ENCODE results near the gene PRKACA.
A peak's percentile ranks its signal among the peaks of the same experiment; 100 is the strongest.
"Not testable (repeated sequence)": the region's sequence is repeated elsewhere in the genome, so short reads cannot be mapped to it uniquely, and the experiment has no call there.

The PRKACA gene

DNA sequence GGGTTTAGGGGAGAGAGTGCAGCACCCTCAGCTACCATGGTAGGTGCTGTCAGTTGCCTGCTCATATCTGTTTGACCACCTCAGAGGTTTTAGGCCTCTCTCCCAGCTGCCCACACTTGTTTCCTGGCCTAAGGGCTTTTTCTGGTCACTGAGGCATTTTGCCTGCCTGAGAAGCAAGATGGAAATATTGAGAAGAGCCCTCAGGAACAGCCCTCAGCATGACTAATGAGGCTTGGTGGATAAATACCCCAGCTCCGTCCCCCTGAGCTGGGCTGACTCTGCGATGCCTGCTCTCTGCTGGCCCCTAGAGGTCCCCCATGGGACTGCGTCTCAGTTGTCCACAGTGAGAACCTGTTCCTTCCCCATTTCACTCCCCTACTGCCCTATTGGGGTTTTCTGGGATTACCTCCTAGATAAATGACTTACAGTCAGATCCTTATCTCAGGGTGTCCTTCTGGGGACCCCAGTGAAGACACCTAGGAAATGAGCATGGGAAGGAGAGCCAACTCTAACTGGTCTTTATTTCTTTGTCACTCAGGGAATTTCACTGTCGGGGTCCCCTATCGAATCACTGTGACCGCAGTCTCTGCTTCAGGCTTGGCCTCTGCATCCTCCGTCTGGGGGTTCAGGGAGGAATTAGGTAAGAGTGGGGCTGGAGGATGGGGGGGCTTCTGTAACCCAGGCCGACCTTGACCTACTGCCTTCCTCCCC lies 69.0 kb downstream of the PRKACA start:
- DNase-seq (ENCODE audit: low spot score) = no peak

DNA sequence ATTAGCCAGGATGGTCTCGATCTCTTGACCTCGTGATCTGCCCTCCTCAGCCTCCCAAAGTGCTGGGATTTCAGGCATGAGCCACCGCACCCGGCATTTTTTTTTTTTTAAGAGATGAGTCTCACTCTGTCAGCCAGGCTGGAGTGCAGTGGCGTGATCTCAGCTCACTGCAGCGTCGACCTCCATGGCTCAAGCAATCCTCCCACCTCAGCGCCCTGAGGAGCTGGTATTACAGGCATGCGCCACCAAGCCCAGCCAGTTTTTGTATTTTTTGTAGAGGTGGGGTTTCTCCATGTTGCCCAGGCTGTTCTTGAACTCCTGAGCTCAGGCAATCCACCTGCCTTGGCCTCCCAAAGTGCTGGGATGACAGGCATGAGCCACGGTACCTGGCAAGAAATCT lies 69.7 kb downstream of the PRKACA start:
- DNase-seq (ENCODE audit: low spot score) = not testable (repeated sequence)

DNA sequence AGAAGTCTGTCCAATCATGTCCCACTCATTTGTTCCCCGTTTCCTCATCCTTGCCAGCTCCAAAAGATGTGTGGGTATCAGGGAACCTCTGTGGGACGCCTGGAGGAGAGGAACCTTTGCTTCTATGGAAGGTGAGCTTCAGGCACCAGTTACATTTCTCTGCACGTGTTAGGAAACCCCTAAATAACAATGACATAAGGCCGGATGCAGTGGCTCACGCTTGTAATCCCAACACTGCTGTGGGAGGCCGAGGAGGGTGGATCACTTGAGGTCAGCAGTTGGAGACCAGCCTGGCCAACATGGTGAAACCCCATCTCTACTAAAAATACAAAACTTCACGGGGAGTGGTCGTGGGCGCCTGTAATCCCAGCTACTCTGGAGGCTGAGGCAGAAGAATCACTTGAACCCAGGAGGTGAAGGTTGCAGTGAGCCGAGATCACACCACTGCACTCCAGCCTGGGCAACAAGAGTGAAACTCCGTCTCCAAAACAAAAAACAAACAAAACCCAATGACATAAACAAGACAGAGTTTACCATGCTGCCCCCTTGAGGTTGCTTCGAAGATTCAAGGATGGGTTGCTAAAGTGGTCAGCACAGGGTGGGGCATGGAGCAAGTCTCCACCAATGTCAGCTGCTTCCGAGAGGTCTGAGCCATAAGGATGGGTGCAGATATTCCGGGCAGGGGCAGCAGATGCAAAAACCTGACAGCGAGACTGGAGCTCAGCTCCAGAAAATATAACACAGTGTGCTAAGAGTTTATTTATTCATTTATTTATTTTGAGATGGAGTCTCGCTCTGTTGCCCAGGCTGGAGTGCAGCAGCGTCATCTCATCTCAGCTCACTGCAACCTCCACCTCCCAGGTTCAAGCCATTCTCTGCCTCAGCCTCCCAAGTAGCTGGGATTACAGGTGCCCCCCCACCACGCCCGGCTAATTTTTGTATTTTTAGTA lies 74.6 kb downstream of the PRKACA start:
- DNase-seq (ENCODE audit: low spot score) = peak; percentile 86
